Vagina (tissue), 2 donors: Measurements from ENCODE around the gene CTSD. TPM values are rescaled to one million over a fixed set of nuclear protein-coding genes. Genes with fewer than 3 reads are reported as not detected.

ENCODE experiments used
- DNase-seq, 2 donors: peaks; one replicate each; pipeline ENCODE4 v3.0.0-alpha.2; 2017; ENCODE audit errors: extremely low spot score in 2 of 2
- H3K27ac ChIP-seq: fragments of 200-600 bp; sonication (generic); one replicate; pipeline ENCODE4 v1.5.1; 2019
- H3K27me3 ChIP-seq: fragments of 200-600 bp; sonication (generic); one replicate; pipeline ENCODE4 v1.5.1; 2019
- H3K36me3 ChIP-seq, 2 donors: fragments of 200-600 bp; sonication (generic); one replicate each; pipeline ENCODE4 v1.5.1; 2017 to 2019
- H3K4me1 ChIP-seq: fragments of 200-600 bp; sonication (generic); one replicate; pipeline ENCODE4 v1.5.1; 2019
- H3K4me3 ChIP-seq, 2 donors: fragments of 200-600 bp; sonication (generic); 1 replicate in 1 of 2; 2 replicates in 1 of 2; pipeline ENCODE4 v1.5.1; 2016 to 2019
- H3K9me3 ChIP-seq: fragments of 200-600 bp; sonication (generic); one replicate; pipeline ENCODE4 v1.5.1; 2019
- CTCF ChIP-seq, 3 experiments: fragments of 450-650 bp in 2 of 3; fragments of 200-600 bp in 1 of 3; sonication (generic) in 1 of 3; IDR thresholded peaks; one replicate each; pipeline ENCODE4 v1.5.1; 2017 to 2019; ENCODE audit warnings: antibody characterized with exemption in 3 of 3, mild to moderate bottlenecking in 2 of 3, moderate library complexity in 2 of 3
- POLR2A ChIP-seq, 2 donors: fragments of 450-650 bp; IDR thresholded peaks; one replicate each; pipeline ENCODE4 v1.6.1; 2017; ENCODE audit warnings: antibody characterized with exemption in 2 of 2, mild to moderate bottlenecking in 2 of 2, moderate library complexity in 2 of 2
- POLR2AphosphoS5 ChIP-seq, 2 donors: sonication (generic); formaldehyde crosslinking; IDR thresholded peaks; one replicate each; pipeline ENCODE4 v1.9.0; 2017; ENCODE audit warnings: antibody characterized with exemption in 2 of 2, mild to moderate bottlenecking in 2 of 2, low read depth in 1 of 2; ENCODE audit not compliant: insufficient read depth in 1 of 2
- intact Hi-C: fragments of 100-400 bp; cut with DNase I; formaldehyde crosslinking; loops from one replicate; pipeline ENCODE4 v1.15.1; 2023
- total RNA-seq: library from RNA; depleted of rRNA; stranded (reverse); fragments of >200 nt; gene quantifications from one replicate; pipeline ENCODE4 v1.2.3, GENCODE V29; 2016

The CTSD gene
- total RNA-seq, 1 donor from 2014 or later: 508 TPM

GRCh38 chr11:1747753-1748635, 15.7 kb downstream of the CTSD start:
- Histone ChIP-seq H3K36me3 (peaks cover 0 to 6% of the 10 kb centered on the region in 2 donors), H3K4me3 (peak overlapping the region; percentile 37 to 47), H3K27me3 (no peaks in the 10 kb centered on the region), H3K27ac (peak overlapping the region; percentile 72), H3K4me1 (peaks cover 50% of the 10 kb centered on the region), H3K9me3 (no peaks in the 10 kb centered on the region)
- DNase-seq: no peak
- intact Hi-C loops: no loop called here
- TF ChIP-seq POLR2A (IDR thresholded peaks at IDR 0.05): no peak

- Histone ChIP-seq H3K27me3 (no peaks in the 10 kb centered on the region), H3K36me3 (no peaks in the 10 kb centered on the region), H3K4me3 (no peak overlapping the region), H3K9me3 (no peaks in the 10 kb centered on the region), H3K27ac (peak overlapping the region; percentile 44), H3K4me1 (peaks cover 46% of the 10 kb centered on the region)
- intact Hi-C loops: no loop called here
- no peak for DNase-seq
- TF ChIP-seq POLR2A (IDR thresholded peaks at IDR 0.05) (no peak), POLR2AphosphoS5 (IDR thresholded peaks at IDR 0.05; ENCODE audit: insufficient read depth in 1 of 2, low read depth in 1 of 2) (no peak), CTCF (IDR thresholded peaks at IDR 0.05) (no peak)
These were observed 16.6 kb downstream of the CTSD start for GRCh38 chr11:1746956-1747752.

- Histone ChIP-seq H3K9me3 (no peaks in the 10 kb centered on the region), H3K27ac (no peak overlapping the region), H3K27me3 (no peaks in the 10 kb centered on the region), H3K4me1 (peaks cover 39% of the 10 kb centered on the region), H3K4me3 (no peak overlapping the region), H3K36me3 (no peaks in the 10 kb centered on the region)
- intact Hi-C loops: no loop called here
- DNase-seq: no peak
- TF ChIP-seq POLR2A (IDR thresholded peaks at IDR 0.05): no peak
- TF ChIP-seq POLR2AphosphoS5 (IDR thresholded peaks at IDR 0.05; ENCODE audit: insufficient read depth in 1 of 2, low read depth in 1 of 2): no peak
- TF ChIP-seq CTCF (IDR thresholded peaks at IDR 0.05): no peak
These were observed 17.2 kb downstream of the CTSD start for GRCh38 chr11:1746511-1746931.

GRCh38 chr11:1745701-1746320, 17.9 kb downstream of the CTSD start:
- no peaks in the 10 kb centered on the region for H3K36me3 ChIP-seq
- no peak for DNase-seq

More at GRCh38 chr11:1745701-1746320, 17.9 kb downstream of the CTSD start:
- Histone ChIP-seq H3K4me3 (no peak overlapping the region), H3K27me3 (no peaks in the 10 kb centered on the region), H3K27ac (no peak overlapping the region), H3K4me1 (peaks cover 32% of the 10 kb centered on the region), H3K9me3 (no peaks in the 10 kb centered on the region)
- no peak for TF ChIP-seq CTCF (IDR thresholded peaks at IDR 0.05)
- TF ChIP-seq POLR2AphosphoS5 (IDR thresholded peaks at IDR 0.05; ENCODE audit: insufficient read depth in 1 of 2, low read depth in 1 of 2): no peak
- TF ChIP-seq POLR2A (IDR thresholded peaks at IDR 0.05): no peak
- intact Hi-C loops: no loop called here
